WTC11 (cell line): ENCODE results near the gene SYNRG.

Experiments used
- CTCF ChIP-seq: fragments of 200-600 bp; IDR thresholded peaks from 2 replicates; pipeline ENCODE4 v1.8.0; 2022; ENCODE audit warnings: antibody characterized with exemption
- HMGXB4 ChIP-seq: sonication (generic); formaldehyde crosslinking; IDR thresholded peaks from 2 replicates; pipeline ENCODE4 v1.8.1; 2023; ENCODE audit warnings: mild to moderate bottlenecking, moderate library complexity, missing genetic modification reagents
- NFE2L1 ChIP-seq: sonication (generic); formaldehyde crosslinking; IDR thresholded peaks from 2 replicates; pipeline ENCODE4 v1.8.1; 2023; ENCODE audit warnings: missing genetic modification reagents
- NR3C1 ChIP-seq: sonication (generic); formaldehyde crosslinking; conservative IDR thresholded peaks from 2 replicates; pipeline ENCODE4 v1.8.1; 2023; ENCODE audit warnings: low read depth, mild to moderate bottlenecking, missing genetic modification reagents

- TF ChIP-seq CTCF (no peak), NFE2L1 (CRISPR knock-in tag) (no peak), HMGXB4 (CRISPR knock-in tag) (no peak), NR3C1 (CRISPR knock-in tag) (no peak)
Observed at GRCh38 chr17:37518826-37519225, 90.4 kb downstream of the SYNRG start.
